T47D (cell line): ENCODE measurements around the gene FCF1.

Experiments
- DNase-seq, 2 experiments: peaks; one replicate each; pipeline versions ENCODE4 v3.0.0 to v3.0.0-alpha.2; 2011 to 2012; ENCODE audit warnings: low read depth in 1 of 2, low spot score in 1 of 2
- JUND ChIP-seq: IDR thresholded peaks from 2 replicates; pipeline ENCODE4 v1.6.1; 2012; ENCODE audit warnings: low read depth
- in situ Hi-C: cut with HindIII; loops from 2 replicates; pipeline ENCODE4 v1.10.0; 2016; ENCODE audit warnings: low sequenced_read_pairs, low pct_unique_long_range_greater_than_20kb

Gene FCF1

GRCh38 chr14:74684434-74684833, 28.5 kb upstream of the FCF1 start:
- no peak for DNase-seq

GRCh38 chr14:74685056-74685455, 27.9 kb upstream of the FCF1 start:
- DNase-seq, result no peak
- no peak for TF ChIP-seq JUND
- in situ Hi-C loops, result no loop called here

More at GRCh38 chr14:74684434-74684833, 28.5 kb upstream of the FCF1 start:
- in situ Hi-C loops, result no loop called here
- TF ChIP-seq JUND, result no peak

GRCh38 chr14:74685921-74686678, 26.8 kb upstream of the FCF1 start:
- DNase-seq, result no peak
- in situ Hi-C loops, result no loop called here
- no peak for TF ChIP-seq JUND

- in situ Hi-C loops, result no loop called here
- TF ChIP-seq JUND, result no peak
- DNase-seq, result no peak
These were observed 21.5 kb upstream of the FCF1 start for GRCh38 chr14:74691456-74691855.

- no peak for DNase-seq
- in situ Hi-C loops, result no loop called here
- no peak for TF ChIP-seq JUND
These were observed 19.8 kb upstream of the FCF1 start for GRCh38 chr14:74693191-74693590.

GRCh38 chr14:74695406-74695805, 17.5 kb upstream of the FCF1 start:
- in situ Hi-C loops, result no loop called here
- no peak for TF ChIP-seq JUND
- DNase-seq, result no peak

GRCh38 chr14:74697011-74697410, 15.9 kb upstream of the FCF1 start:
- in situ Hi-C loops, result no loop called here
- TF ChIP-seq JUND, result no peak
- no peak for DNase-seq

- no peak for DNase-seq
- TF ChIP-seq JUND, result no peak
- in situ Hi-C loops, result no loop called here
These were observed 15.4 kb upstream of the FCF1 start for GRCh38 chr14:74697543-74697942.

- in situ Hi-C loops, result no loop called here
- DNase-seq, result no peak
- no peak for TF ChIP-seq JUND
These were observed 15.0 kb upstream of the FCF1 start for GRCh38 chr14:74697976-74698375.

GRCh38 chr14:74698465-74698864, 14.5 kb upstream of the FCF1 start:
- in situ Hi-C loops, result no loop called here
- no peak for DNase-seq

GRCh38 chr14:74702293-74702692, 10.7 kb upstream of the FCF1 start:
- no peak for DNase-seq
- no peak for TF ChIP-seq JUND
- in situ Hi-C loops, result no loop called here

More at GRCh38 chr14:74698465-74698864, 14.5 kb upstream of the FCF1 start:
- no peak for TF ChIP-seq JUND

- in situ Hi-C loops, result no loop called here
- DNase-seq, result no peak
- no peak for TF ChIP-seq JUND
These were observed 9.9 kb upstream of the FCF1 start for GRCh38 chr14:74703043-74703442.

GRCh38 chr14:74704656-74705055, 8.3 kb upstream of the FCF1 start:
- in situ Hi-C loops, result no loop called here
- TF ChIP-seq JUND, result no peak
- DNase-seq, result no peak
